Glomerular visceral epithelial cell (primary cell): Measurements from ENCODE around the gene CLMP.
"Not testable (repeated sequence)": the region's sequence is repeated elsewhere in the genome, so short reads cannot be mapped to it uniquely, and the experiment has no call there.

Experiments used
- DNase-seq: peaks from one replicate; pipeline ENCODE4 v3.0.0-alpha.2; 2016; ENCODE audit errors: extremely low spot score

The CLMP gene

GRCh38 chr11:123085497-123085896, 109.6 kb downstream of the CLMP start:
- DNase-seq: no peak

DNA sequence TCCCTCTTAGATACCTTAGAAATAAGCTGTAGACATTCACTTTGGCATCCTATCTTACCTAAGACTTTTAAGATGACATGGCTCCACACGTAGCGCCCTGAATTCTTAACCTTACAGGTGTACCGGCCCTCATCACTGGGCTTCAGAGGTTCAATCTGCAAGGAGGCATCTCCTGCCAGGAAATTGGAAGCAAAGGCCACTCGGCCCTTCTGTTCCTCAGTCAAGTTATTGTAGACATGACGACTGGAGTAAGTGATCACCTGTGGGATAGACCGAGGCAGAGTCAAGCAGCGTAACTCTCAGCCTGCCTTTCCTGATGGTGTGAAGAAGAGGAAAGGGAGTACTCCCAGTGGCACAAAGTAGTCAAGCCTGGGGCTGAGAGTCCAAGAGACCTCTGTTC, 110.6 kb downstream of the CLMP start:
- DNase-seq: no peak

DNA sequence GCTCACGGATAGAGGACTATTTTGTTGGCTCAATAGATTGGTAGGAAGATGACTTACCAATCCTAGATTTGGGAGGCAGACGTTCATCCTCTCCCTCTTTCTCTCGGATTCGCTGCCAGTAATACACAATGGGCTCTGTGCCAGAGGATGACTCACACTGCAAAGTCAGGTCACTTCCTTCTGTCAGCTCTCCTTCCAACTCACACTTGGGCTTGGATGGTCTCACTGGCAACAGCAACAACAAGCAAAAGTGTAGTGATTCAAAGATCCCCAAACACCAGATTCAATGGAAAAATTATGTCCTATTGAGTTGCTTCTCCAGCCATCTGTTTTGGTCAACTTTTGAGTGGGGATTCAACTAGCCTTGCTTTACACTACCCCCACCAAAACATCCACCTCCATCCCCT, 111.4 kb downstream of the CLMP start:
- peak; percentile 93 for DNase-seq

- no peak for DNase-seq
These were observed 112.1 kb downstream of the CLMP start for GRCh38 chr11:123082977-123083376.

DNA sequence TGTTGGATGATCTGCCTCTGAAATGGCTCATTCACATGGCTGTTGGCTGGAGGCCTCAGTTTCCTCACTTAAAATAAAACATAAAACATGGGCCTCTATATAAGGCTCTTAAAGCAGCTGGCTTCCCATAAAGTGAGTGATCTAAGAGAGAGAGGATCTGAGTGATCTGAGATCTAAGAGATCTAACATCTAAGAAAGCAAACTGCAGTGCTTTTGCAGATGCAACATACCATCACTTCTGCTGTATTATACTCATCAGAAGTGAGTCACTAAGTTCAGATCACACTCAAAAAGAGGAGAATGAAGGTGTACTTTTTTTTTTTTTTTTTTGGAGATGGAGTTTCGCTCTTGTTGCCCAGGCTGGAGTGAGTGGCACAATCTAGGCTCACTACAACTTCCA, 115.0 kb downstream of the CLMP start:
- no peak for DNase-seq

DNA sequence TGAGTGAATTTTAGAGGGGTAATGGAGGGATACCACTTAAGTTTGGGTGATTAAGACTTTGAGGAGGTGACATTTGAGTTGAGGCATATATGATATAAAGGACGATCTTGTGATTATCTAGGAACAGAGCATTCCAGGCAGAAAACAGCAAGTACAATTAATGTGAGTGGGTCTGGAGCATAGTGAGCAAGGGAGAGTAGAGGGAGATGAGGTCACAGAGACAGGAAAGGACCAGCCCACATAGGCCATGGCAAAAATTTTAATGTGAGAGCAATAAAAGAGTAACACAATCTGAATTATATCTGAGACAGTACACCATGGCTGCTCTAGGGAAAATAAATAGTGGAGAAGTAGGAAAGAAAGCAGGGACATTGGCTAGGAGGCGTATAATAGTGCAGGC, 118.6 kb downstream of the CLMP start:
- DNase-seq: no peak

DNA sequence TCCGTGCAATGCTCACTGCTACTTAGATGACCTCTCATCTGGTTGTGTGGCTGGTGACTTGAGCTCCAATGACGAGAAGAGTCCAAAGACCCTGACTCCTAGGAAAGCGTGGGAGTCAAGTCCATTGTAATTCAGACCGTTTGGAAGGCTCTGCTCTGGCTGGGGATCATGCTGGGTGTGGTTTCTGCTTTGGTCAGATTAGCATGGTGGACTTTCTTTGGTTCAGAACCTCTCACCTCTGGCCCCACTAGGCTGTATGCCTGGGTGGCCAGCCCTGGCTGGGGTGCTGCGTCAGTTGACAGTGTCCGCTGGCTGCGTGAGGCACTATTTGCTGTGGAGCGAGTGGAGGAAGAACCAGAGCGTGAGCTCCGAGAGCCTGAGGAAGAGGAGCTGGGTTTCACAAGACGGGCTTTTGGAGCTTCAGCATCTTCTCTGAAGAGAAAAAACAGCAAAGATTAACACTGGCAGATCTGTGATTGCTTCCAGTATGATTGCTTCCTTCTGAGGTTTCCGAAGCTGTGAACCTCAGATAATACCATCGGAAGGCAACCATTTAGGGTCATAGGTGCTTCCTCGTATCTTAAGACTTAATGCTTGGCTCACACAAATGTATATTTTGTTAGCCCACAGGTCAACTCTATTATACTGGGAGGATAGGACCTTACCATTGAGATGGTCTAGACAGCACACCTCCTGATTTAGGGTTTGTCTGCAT, 121.5 kb downstream of the CLMP start:
- DNase-seq: no peak

DNA sequence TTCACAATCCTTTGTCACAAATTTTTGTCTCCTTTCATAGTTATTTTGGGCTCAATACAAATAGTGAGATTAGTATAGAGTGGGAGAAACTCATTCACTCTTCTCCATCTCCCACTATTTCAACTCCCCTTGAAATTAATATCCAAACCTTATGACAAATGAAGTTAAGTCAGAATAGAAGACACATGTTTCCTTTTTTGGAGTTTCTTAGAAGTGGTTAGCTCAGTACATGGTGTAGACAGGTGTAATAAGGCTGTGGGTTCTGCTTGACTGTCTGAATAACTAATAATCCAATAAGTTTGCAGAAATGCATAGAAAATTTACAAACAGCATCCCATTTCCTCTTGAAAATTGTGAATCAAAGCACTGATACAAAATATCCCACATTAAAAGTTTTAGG, 122.3 kb downstream of the CLMP start:
- no peak for DNase-seq

DNA sequence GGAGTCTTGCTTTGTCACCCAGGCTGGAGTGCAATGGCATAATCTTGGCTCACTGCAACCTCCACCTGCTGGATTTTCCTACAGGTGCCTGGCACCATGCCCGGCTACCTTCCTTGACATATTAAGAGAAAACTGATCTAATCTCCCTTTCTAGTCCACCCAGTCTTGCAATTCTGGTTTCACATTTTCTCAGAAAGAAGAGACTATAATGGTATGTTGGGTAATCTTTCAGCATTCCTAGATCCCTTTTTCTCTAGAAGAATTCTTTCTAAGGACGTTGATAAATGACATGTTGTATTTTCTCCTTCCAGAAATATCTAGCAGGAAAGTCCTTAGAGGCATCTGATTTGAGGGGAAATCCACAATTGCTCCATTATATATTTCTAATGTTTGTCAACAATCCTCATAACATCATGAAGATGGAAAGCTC, 122.7 kb downstream of the CLMP start:
- no peak for DNase-seq

GRCh38 chr11:123069908-123070821, 124.9 kb downstream of the CLMP start:
- DNase-seq: no peak

DNA sequence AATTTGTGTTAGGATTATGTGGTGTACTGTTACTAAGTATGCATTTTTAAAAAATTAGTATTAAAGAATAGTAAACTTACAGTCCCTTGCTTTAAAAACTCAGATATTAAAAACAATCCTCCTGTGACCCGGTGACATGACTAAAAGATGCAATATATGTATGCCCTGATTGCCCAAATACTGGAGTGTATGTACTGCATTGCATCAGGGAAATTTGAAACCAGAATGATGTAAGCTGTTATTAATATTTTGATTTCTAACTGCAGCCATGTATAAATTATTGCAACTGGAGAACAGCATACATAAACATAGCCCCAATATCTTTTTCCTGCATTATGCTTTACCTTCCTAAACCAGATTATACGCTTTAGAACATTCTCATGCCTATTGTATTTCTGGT, 129.4 kb downstream of the CLMP start:
- no peak for DNase-seq

- DNase-seq: no peak
These were observed 131.0 kb downstream of the CLMP start for GRCh38 chr11:123063826-123064657.

- peak; percentile 49 for DNase-seq
These were observed 131.9 kb downstream of the CLMP start for GRCh38 chr11:123062892-123063825.

DNA sequence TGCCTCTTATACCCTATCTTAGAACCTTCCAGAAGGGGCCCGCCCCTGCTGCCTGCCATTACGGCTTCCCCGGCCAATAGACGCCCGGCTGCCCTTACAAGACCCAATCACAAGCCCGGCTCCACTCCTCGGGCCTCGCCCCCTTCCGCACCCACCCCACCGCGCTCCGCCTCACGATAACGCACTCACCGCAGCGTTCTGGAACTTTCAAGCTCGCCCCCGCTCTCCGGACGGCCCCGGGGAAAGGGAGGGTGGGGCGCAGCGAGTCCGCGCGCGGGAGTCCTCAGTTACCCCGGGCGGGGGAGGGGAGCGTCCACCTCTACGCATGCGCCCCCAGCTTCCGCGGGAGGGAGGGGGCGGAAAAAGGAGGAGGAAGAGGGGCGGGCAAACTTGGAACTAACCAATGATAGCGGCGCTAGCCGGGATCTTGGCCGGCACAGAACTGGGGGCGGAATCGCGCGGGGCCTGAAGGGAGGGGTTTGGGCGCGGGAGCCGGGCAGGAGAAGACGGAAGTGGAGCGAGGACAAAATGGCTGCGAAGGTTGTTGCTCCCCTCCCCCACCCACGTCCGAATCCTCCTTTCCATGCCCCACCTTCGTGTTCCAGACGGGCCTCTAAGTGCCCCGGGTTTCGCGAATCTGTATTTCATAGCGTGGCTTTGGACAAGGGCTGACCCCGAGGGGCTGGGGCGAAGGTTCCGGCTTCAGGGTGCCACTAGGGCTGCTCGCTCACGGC, 132.7 kb downstream of the CLMP start:
- peak; percentile 99 for DNase-seq

DNA sequence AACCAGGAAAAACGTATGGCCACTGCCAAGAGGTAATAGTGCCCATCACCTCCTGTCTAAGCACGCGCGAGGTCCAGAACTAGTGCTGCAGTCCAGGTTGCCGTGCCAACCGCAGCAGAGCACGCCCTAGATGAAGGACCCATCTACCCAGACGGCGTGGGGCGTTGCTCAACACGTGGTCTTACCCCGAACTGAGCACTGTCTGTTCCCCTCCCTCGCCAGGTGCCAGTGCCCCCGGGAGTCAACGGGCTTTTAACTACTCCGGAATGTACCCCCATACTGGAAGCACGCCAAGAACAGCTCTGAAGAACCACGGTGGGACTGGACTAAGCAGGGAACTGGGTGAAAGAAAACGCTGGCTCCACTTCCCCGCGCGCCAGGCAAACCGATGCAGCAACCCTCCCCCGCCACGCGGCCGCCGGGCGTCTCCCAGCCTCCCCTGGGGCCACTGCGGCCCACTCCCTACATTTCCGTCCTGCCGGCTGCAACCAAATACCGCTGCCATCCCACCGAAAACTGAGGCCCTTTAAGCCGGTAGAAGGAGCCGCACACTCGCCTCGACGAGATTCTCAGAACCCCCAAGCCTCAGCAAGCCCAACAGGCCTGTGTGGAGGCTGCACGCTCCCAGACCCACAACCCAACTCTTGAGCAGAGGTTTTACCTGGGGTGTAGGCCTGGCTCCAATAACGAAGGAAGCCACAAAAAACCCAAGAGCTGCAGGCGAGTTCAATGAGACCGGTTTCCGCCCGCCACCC, 133.5 kb downstream of the CLMP start, which contains the start of gene HSPA8:
Gene HSPA8 (minus strand): TSS at position 734 of the 755 bp plus-strand sequence. CDS start 812 bp downstream, outside the sequence.
- peak; percentile 60 for DNase-seq

DNA sequence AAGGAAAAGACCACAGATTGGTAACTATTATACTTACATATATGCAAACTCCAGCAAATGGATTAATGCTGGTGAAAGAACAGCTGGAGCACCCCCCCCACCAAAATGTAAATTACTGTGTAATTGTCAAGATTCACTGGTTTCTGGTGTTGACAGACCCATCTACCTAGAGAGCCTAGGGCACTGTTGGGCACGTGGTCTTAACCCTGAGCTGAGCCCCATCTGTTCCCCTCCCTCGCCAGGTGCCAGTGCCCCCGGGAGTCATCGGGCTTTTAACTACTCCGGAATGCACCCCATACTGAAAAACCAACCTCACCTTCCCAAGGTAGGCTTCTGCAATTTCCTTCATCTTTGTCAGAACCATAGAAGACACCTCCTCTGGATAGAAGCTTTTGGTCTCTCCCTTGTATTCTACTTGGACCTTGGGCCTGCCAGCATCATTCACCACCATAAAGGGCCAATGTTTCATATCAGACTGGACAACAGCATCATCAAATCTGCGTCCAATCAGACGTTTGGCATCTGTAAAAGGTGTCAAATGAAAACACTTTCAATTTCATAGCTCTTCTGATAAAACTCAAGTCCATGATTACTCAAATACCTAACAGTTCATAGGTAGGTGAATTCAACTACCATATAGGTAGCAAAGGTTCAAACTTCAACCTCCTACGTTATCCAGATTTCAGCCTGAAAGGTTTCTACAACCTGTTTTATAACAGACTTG, 134.6 kb downstream of the CLMP start:
- DNase-seq: no peak

GRCh38 chr11:123059041-123059920, 135.8 kb downstream of the CLMP start:
- not testable (repeated sequence) for DNase-seq
